Raji (cell line): ENCODE measurements around the gene PNMT.

Experiments used
- POLR2A ChIP-seq: IDR thresholded peaks from 2 replicates; pipeline ENCODE4 v1.6.1; 2011; ENCODE audit warnings: low read depth, low read length, control low read depth; ENCODE audit not compliant: insufficient read depth

PNMT gene

GRCh38 chr17:39670746-39671145, 2.5 kb downstream of the PNMT start:
- TF ChIP-seq POLR2A, result no peak

GRCh38 chr17:39671651-39672521, 3.6 kb downstream of the PNMT start:
- TF ChIP-seq POLR2A, result no peak

GRCh38 chr17:39672522-39673334, 4.5 kb downstream of the PNMT start:
- no peak for TF ChIP-seq POLR2A

GRCh38 chr17:39673335-39674081, 5.3 kb downstream of the PNMT start:
- no peak for TF ChIP-seq POLR2A

GRCh38 chr17:39674179-39674578, 5.9 kb downstream of the PNMT start:
- TF ChIP-seq POLR2A, result no peak

- no peak for TF ChIP-seq POLR2A
These were observed 6.6 kb downstream of the PNMT start for GRCh38 chr17:39674702-39675389.

- TF ChIP-seq POLR2A, result no peak
These were observed 7.3 kb downstream of the PNMT start for GRCh38 chr17:39675390-39676082.

GRCh38 chr17:39676198-39676819, 8.1 kb downstream of the PNMT start:
- TF ChIP-seq POLR2A, result no peak

- TF ChIP-seq POLR2A, result no peak
These were observed 8.8 kb downstream of the PNMT start for GRCh38 chr17:39677072-39677471.

GRCh38 chr17:39677542-39678339, 9.5 kb downstream of the PNMT start:
- TF ChIP-seq POLR2A, result no peak

GRCh38 chr17:39678340-39679116, 10.3 kb downstream of the PNMT start:
- TF ChIP-seq POLR2A, result no peak

- no peak for TF ChIP-seq POLR2A
These were observed 11.4 kb downstream of the PNMT start for GRCh38 chr17:39679521-39680192.
